ENCODE results near the gene CALB2. TPM values are rescaled to one million over a fixed set of nuclear protein-coding genes. Genes with fewer than 3 reads are reported as not detected.

The CALB2 gene
- total RNA-seq, 4 donors from 2014 or later: 0.23 to 3.2 (median 0.31) TPM; not detected in 1

GRCh38 chr16:71414038-71414437 lies 55.5 kb downstream of the CALB2 start:
- in situ Hi-C loops (cut with MboI; ENCODE audit: low sequenced_read_pairs in 4 of 4) (loop anchor here (5.0 to 25.0 kb wide), 3 partner anchors 83 to 198 kb away; no protein-coding TSS in a partner anchor), intact Hi-C loops (cut with DNase I; ENCODE audit: low total_unique reads) (no loop called here)
- Histone ChIP-seq H3K27me3 (peaks cover 0 to 3% (median 0%) of the 10 kb centered on the region in 3 donors), H3K4me3 (no peak overlapping the region), H3K4me1 (no peaks in the 10 kb centered on the region), H3K27ac (no peak overlapping the region), H3K36me3 (no peaks in the 10 kb centered on the region), H3K9me3 (no peaks in the 10 kb centered on the region)
- TF ChIP-seq CTCF (IDR thresholded peaks at IDR 0.05 in 4 of 5, conservative IDR thresholded peaks at IDR 0.05 in 1 of 5): no peak
- no peak for TF ChIP-seq POLR2A (IDR thresholded peaks at IDR 0.05)
- DNase-seq: no peak
- ATAC-seq: no peak

- no peaks in the 10 kb centered on the region for H3K4me1 ChIP-seq
- peaks cover 4 to 12% (median 7%) of the 10 kb centered on the region in 3 donors for H3K27me3 ChIP-seq
- DNase-seq (no peak), ATAC-seq (no peak)
- intact Hi-C loops (cut with DNase I; ENCODE audit: low total_unique reads): no loop called here
- no peak overlapping the region for H3K27ac ChIP-seq
- no peak for TF ChIP-seq CTCF (IDR thresholded peaks at IDR 0.05 in 4 of 5, conservative IDR thresholded peaks at IDR 0.05 in 1 of 5)
- TF ChIP-seq POLR2A (IDR thresholded peaks at IDR 0.05): no peak
- H3K4me3 ChIP-seq: no peak overlapping the region
- H3K36me3 ChIP-seq: no peaks in the 10 kb centered on the region
- H3K9me3 ChIP-seq: no peaks in the 10 kb centered on the region
- in situ Hi-C loops (cut with MboI; ENCODE audit: low sequenced_read_pairs in 4 of 4): loop anchor here in 3 of 4 donors (25.0 kb wide), 1 partner anchor 190 kb away; no protein-coding TSS in a partner anchor
These were observed 63.4 kb downstream of the CALB2 start for GRCh38 chr16:71421911-71422310.

DNA sequence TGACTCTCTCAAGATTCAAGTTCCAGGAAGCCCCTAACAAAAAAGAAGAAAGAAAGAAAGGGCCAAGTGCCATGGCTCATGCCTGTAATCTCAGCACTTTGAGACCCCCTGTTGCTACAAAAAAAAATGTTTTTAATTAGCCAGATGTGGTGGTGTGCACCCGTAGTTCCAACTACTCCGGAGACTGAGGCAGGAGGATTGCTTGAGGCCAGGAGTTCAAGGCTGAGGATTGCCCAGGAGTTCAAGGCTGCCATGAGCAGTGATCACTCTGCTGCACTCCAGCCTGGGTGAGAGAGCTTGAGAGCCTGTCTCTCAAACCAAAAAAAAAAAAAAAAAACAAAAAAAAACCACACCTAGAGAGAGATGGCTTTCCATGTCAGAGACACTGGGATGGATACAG lies 64.5 kb downstream of the CALB2 start:
- H3K4me1 ChIP-seq: no peaks in the 10 kb centered on the region
- ATAC-seq (no peak), DNase-seq (no peak)
- in situ Hi-C loops (cut with MboI; ENCODE audit: low sequenced_read_pairs in 4 of 4): loop anchor here in 3 of 4 donors (25.0 kb wide), 1 partner anchor 189 kb away; no protein-coding TSS in a partner anchor
- intact Hi-C loops (cut with DNase I; ENCODE audit: low total_unique reads): no loop called here
- no peak overlapping the region for H3K4me3 ChIP-seq
- H3K27me3 ChIP-seq: peaks cover 4 to 15% (median 7%) of the 10 kb centered on the region in 3 donors
- no peaks in the 10 kb centered on the region for H3K9me3 ChIP-seq
- no peak for TF ChIP-seq POLR2A (IDR thresholded peaks at IDR 0.05)
- no peak for TF ChIP-seq CTCF (IDR thresholded peaks at IDR 0.05 in 4 of 5, conservative IDR thresholded peaks at IDR 0.05 in 1 of 5)
- no peaks in the 10 kb centered on the region for H3K36me3 ChIP-seq
- no peak overlapping the region for H3K27ac ChIP-seq

GRCh38 chr16:71423865-71424264 lies 65.3 kb downstream of the CALB2 start:
- in situ Hi-C loops (cut with MboI; ENCODE audit: low sequenced_read_pairs in 4 of 4): loop anchor here in 3 of 4 donors (25.0 kb wide), 1 partner anchor 188 kb away; no protein-coding TSS in a partner anchor
- Histone ChIP-seq H3K4me1 (no peaks in the 10 kb centered on the region), H3K27me3 (peaks cover 4 to 15% (median 7%) of the 10 kb centered on the region in 3 donors), H3K36me3 (no peaks in the 10 kb centered on the region), H3K4me3 (no peak overlapping the region), H3K9me3 (no peaks in the 10 kb centered on the region), H3K27ac (no peak overlapping the region)
- intact Hi-C loops (cut with DNase I; ENCODE audit: low total_unique reads): no loop called here
- DNase-seq: no peak
- ATAC-seq: no peak
- TF ChIP-seq POLR2A (IDR thresholded peaks at IDR 0.05) (no peak), CTCF (IDR thresholded peaks at IDR 0.05 in 4 of 5, conservative IDR thresholded peaks at IDR 0.05 in 1 of 5) (no peak)

GRCh38 chr16:71424626-71425025 lies 66.1 kb downstream of the CALB2 start:
- TF ChIP-seq CTCF (IDR thresholded peaks at IDR 0.05 in 4 of 5, conservative IDR thresholded peaks at IDR 0.05 in 1 of 5) (no peak), POLR2A (IDR thresholded peaks at IDR 0.05) (no peak)
- no peak for ATAC-seq
- Histone ChIP-seq H3K27ac (no peak overlapping the region), H3K36me3 (no peaks in the 10 kb centered on the region), H3K4me3 (no peak overlapping the region), H3K27me3 (peaks cover 7 to 15% (median 8%) of the 10 kb centered on the region in 3 donors), H3K9me3 (no peaks in the 10 kb centered on the region), H3K4me1 (no peaks in the 10 kb centered on the region)
- DNase-seq: no peak
- intact Hi-C loops (cut with DNase I; ENCODE audit: low total_unique reads): no loop called here
- in situ Hi-C loops (cut with MboI; ENCODE audit: low sequenced_read_pairs in 4 of 4): loop anchor here in 3 of 4 donors (25.0 kb wide), 1 partner anchor 188 kb away; no protein-coding TSS in a partner anchor

All from gastrocnemius medialis (tissue), 4 donors.